ENCODE data around the gene EDARADD.

GRCh38 chr1:236395230-236395946, 1.3 kb downstream of the EDARADD start:
- TF ChIP-seq CTCF (IDR thresholded peaks at IDR 0.05; ENCODE audit: low read depth, low read length, missing input control) = no peak
- no peak for TF ChIP-seq MAX (IDR thresholded peaks at IDR 0.05)
- TF ChIP-seq RAD21 (IDR thresholded peaks at IDR 0.05) = no peak
- no peak for TF ChIP-seq SP1 (IDR thresholded peaks at IDR 0.05)
- no peak for TF ChIP-seq EGR1 (IDR thresholded peaks at IDR 0.05; ENCODE audit: low read depth in 2 of 2)
- TF ChIP-seq REST (IDR thresholded peaks at IDR 0.05) = no peak
- TF ChIP-seq YY1 (IDR thresholded peaks at IDR 0.05) = no peak
- TF ChIP-seq TAF1 (conservative IDR thresholded peaks at IDR 0.05) = no peak
- no peak for TF ChIP-seq FOXA1 (IDR thresholded peaks at IDR 0.05)
- TF ChIP-seq JUND (IDR thresholded peaks at IDR 0.05) = no peak

Measured in liver (tissue), 3 donors.